NCI-H446 (cell line): ENCODE data around the gene SLAMF9.

Experiments
- DNase-seq, 2 experiments: peaks; one replicate each; lab custom pipeline; 2025; lab: John Stamatoyannopoulos, UW

Gene SLAMF9

GRCh38 chr1:159953536-159954515, at the start of gene SLAMF9:
Gene SLAMF9, minus strand, starts transcription at chr1:159954237. Its CDS starts 100 bp downstream, at chr1:159954137.
- DNase-seq, result no peak

- DNase-seq, result no peak
These were observed 47.4 kb upstream of the SLAMF9 start for GRCh38 chr1:160001440-160001839.

GRCh38 chr1:159999204-159999603, 45.2 kb upstream of the SLAMF9 start:
- DNase-seq, result no peak

- DNase-seq, result no peak
These were observed 42.6 kb upstream of the SLAMF9 start for GRCh38 chr1:159996653-159997052.

- no peak for DNase-seq
These were observed 40.9 kb upstream of the SLAMF9 start for GRCh38 chr1:159994896-159995295.

- DNase-seq, result no peak
These were observed 39.9 kb upstream of the SLAMF9 start for GRCh38 chr1:159993911-159994310.

- DNase-seq, result no peak
These were observed 38.1 kb upstream of the SLAMF9 start for GRCh38 chr1:159992161-159992560.

GRCh38 chr1:159991513-159991912, 37.5 kb upstream of the SLAMF9 start:
- no peak for DNase-seq

- DNase-seq, result no peak
These were observed 36.0 kb upstream of the SLAMF9 start for GRCh38 chr1:159990005-159990404.

- DNase-seq, result no peak
These were observed 35.5 kb upstream of the SLAMF9 start for GRCh38 chr1:159989581-159989980.

- DNase-seq, result no peak
These were observed 34.0 kb upstream of the SLAMF9 start for GRCh38 chr1:159988006-159988405.

GRCh38 chr1:159987186-159987585, 33.1 kb upstream of the SLAMF9 start:
- DNase-seq, result no peak

GRCh38 chr1:159986531-159986930, 32.5 kb upstream of the SLAMF9 start:
- DNase-seq, result no peak

GRCh38 chr1:159986093-159986492, 32.1 kb upstream of the SLAMF9 start:
- DNase-seq, result no peak

- no peak for DNase-seq
These were observed 31.4 kb upstream of the SLAMF9 start for GRCh38 chr1:159985473-159985872.

- DNase-seq, result no peak
These were observed 29.6 kb upstream of the SLAMF9 start for GRCh38 chr1:159983681-159984080.

GRCh38 chr1:159982280-159982679, 28.2 kb upstream of the SLAMF9 start:
- DNase-seq, result no peak

GRCh38 chr1:159981351-159982055, 27.5 kb upstream of the SLAMF9 start:
- DNase-seq, result no peak

- no peak for DNase-seq
These were observed 26.7 kb upstream of the SLAMF9 start for GRCh38 chr1:159980786-159981185.

- DNase-seq, result no peak
These were observed 26.0 kb upstream of the SLAMF9 start for GRCh38 chr1:159980076-159980475.

GRCh38 chr1:159979257-159979656, 25.2 kb upstream of the SLAMF9 start:
- no peak for DNase-seq

GRCh38 chr1:159978107-159978398, 24.0 kb upstream of the SLAMF9 start:
- no peak for DNase-seq

GRCh38 chr1:159977364-159978106, 23.5 kb upstream of the SLAMF9 start:
- DNase-seq, result no peak
